GM19468 (cell line): ENCODE measurements around the gene WASF2.
A peak's percentile ranks its signal among the peaks of the same experiment; 100 is the strongest.
"Not testable (repeated sequence)": the region's sequence is repeated elsewhere in the genome, so short reads cannot be mapped to it uniquely, and the experiment has no call there.

ENCODE experiments used
- ATAC-seq: cut with Tn5 transposase; IDR thresholded peaks from one replicate; pipeline ENCODE4 v1.9.1; 2021; ENCODE audit warnings: mild to moderate bottlenecking, moderate library complexity, moderate number of reproducible peaks; ENCODE audit not compliant: unreplicated experiment; ENCODE audit errors: extremely low read depth

The WASF2 gene, protein sequence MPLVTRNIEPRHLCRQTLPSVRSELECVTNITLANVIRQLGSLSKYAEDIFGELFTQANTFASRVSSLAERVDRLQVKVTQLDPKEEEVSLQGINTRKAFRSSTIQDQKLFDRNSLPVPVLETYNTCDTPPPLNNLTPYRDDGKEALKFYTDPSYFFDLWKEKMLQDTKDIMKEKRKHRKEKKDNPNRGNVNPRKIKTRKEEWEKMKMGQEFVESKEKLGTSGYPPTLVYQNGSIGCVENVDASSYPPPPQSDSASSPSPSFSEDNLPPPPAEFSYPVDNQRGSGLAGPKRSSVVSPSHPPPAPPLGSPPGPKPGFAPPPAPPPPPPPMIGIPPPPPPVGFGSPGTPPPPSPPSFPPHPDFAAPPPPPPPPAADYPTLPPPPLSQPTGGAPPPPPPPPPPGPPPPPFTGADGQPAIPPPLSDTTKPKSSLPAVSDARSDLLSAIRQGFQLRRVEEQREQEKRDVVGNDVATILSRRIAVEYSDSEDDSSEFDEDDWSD

DNA sequence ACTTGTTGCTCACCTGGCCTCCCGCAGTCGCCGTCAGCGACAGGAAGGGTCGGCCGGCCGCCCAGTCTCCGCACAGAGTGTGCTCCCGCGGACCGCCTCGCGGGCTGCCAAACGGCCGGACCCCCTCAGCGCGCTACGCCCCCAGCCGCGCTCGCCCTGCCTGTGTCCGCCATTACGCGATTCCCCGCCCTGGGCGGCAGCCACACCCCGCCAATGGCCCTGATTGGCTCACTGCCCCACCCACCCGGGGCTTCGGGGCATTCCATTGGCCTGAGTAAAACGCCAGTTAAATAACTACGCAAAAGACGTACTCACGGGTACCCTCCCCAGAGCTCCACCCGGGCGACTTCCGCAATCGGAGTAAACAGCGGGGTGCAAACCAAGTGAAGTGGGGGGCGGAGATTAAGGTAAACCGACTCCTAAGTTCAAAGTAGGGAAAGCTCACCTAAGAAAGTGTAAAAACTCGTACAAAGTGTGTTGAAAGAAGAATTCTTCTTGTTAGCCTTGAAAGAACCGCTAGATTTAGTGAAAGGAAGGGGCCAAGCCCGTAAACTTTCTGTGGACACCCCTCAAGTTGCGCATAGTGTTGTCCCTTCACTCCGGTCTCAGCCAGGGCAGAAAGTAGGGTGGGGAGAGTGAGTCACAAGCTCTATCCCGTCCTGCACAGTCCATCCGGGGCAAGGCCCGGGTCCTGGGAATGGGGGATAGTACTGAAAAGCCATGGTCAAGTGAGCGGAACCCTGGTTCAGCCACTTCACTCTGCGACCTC, at the start of gene WASF2:
Gene WASF2 (minus strand): TSS at position 195 of the 769 bp plus-strand sequence. CDS start 61,277 bp downstream, outside the sequence.
- ATAC-seq = peak; percentile 55

DNA sequence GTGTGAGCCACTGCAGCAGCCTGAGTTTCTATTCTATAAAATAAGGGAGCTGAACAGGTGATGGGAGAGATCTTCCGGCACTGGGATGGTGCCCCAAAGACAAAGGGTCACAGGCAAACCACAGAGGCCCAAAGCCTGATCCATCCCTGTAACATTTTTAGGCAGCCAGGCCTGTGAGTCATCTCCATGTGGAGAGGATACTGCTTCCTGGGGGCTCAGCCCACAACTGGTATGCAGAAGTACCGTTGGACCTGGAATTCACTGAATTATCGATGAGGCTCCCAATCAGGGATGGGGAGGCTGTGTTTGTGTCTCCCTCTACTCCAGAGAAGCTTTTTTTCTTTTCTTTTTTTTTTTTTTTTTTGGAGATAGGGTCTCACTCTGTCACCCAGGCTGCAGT, 48.8 kb upstream of the WASF2 start:
- no peak for ATAC-seq

DNA sequence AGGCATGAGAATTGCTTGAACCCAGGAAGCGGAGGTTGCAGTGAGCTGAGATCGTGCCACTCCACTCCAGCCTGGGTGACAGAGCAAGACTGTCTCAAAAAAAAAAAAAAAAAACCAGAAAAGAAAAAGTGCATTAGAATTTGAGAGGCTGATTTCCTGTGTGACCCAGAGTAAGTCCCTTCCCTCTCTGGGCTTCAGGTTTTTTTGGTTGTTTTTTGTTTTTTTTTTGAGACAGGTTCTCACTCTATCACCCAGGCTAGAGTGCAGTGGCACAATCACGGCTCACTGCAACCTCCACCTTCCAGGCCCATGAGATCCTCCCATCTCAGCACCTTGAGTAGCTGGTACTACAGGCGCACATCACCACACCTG, 48.3 kb upstream of the WASF2 start:
- ATAC-seq = not testable (repeated sequence)

DNA sequence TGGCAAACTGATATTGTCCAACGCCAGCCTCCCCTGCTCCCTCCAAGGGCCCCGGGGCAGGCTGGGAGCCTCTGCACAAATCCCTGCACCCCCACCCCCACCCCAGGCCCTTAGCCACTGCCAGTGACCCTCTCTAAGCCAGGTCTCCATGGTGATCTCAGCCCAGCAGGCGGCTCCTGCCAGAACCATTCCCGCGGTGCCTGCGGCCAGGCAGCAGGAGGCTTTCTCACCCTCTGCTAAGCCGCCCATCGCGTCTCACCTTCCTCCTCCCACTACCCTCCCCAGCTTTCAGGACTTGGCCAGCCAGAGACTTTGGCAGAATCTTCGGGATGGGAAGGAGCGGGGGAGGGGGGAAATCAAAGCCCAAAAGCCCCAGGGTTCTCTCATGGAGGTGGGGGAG, 46.8 kb upstream of the WASF2 start:
- no peak for ATAC-seq

DNA sequence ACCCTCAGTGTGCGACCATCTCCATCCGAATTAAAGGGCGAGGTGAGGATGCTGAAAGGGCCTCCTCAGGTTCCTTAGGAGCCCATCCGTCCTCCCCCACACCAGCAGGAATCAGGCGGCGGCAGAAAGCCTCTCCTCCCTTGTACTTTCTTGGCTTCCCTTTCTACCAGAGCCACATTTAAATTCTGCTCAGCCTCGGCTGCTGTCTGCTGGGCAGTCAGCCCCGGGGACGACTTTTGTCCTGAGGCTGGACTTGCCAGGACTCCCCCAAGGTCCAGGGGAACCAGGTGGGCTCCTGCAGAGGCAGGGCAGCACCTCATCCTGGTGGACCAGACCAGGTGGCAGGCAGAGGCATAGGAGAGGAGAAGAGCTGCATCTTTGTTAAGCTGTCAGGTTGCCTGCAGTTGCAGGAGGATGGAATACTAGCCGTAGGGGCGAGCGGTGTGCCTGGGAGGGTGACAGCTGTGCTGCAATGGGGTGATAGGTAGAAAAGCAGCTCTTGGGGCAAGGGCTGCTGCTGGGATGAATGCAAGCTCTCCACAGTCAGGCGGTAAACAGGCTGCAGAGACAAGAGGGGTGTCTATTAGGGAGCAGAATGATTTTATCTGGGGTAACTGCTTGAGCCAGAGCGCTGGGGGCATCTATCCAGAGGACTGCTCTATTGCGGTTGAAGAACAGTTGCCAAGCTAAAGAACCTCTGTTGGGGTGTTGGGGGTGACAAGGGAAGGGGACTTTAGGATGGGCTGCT, 46.2 kb upstream of the WASF2 start:
- no peak for ATAC-seq

GRCh38 chr1:27535386-27535785, 45.4 kb upstream of the WASF2 start:
- no peak for ATAC-seq

- ATAC-seq = no peak
Observed at GRCh38 chr1:27531959-27532685, 42.2 kb upstream of the WASF2 start.

- no peak for ATAC-seq
Observed at GRCh38 chr1:27530192-27530591, 40.2 kb upstream of the WASF2 start.

- ATAC-seq = no peak
Observed at GRCh38 chr1:27529704-27530018, 39.7 kb upstream of the WASF2 start.

- no peak for ATAC-seq
Observed at GRCh38 chr1:27528818-27529703, 39.1 kb upstream of the WASF2 start.

- ATAC-seq = peak; percentile 20
Observed at GRCh38 chr1:27527890-27528817, 38.2 kb upstream of the WASF2 start.

DNA sequence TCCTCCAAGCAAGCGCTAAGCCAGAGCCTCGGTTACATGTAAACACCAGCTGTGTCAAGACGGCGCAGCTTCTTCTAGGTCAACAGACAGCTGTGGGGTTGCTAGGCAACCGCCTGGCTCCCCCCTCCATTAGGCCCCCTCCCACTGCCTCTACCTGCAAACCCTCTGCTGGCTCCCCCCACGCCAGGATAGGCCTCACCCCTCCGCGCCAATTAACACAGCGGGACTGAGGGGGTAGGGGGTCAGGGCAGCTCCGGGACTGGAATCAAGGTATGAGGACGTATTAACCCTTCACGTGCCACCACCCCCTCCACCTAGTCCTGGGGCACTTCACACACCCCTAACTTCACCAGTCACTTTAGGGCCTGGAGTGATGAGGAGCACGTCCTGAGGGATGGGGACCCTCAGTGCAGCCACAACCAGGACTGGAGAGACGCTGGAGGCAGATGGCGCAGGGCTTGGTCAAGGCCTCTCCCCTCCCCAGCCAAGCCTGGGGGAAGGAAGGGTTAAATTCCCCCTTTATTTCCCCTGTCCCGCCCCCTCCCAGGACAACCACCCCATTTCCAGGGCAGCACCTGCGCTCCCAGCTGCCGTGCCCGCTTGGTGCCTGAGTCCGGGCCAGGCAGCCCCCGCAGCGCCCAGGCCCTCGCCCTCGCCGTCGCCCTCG, 37.4 kb upstream of the WASF2 start:
- no peak for ATAC-seq

DNA sequence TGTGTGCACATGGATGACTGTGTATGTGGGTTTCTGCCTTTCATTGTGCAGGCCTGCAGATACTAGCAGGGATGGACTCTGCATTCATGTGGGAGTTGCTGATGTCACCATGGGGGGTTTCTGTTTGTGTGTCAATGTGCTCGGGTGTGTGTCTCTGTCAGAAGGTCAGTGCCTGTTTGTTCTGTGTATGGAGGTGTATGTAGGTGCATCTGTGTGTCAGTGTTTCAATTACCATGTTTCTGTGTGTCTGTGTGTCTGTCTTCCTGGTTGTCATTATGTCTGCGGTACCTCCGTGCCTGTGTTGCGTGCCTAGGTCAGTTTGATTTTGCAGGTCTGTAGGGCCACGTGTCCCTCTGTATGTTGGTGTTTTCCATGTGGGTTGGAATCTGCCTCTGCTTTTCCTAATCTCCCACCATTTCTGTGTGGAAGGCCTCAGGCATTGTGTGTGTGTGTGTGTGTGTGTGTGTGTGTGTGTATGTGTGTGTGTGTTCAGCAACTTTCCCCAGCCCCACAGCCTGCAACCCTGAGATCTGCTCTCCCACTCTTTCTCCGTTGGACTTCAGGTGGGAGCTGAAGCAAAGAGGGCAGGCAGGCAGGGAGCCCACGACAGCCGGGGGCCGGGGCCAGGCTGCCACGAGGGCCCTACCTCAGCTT, 36.7 kb upstream of the WASF2 start:
- no peak for ATAC-seq

DNA sequence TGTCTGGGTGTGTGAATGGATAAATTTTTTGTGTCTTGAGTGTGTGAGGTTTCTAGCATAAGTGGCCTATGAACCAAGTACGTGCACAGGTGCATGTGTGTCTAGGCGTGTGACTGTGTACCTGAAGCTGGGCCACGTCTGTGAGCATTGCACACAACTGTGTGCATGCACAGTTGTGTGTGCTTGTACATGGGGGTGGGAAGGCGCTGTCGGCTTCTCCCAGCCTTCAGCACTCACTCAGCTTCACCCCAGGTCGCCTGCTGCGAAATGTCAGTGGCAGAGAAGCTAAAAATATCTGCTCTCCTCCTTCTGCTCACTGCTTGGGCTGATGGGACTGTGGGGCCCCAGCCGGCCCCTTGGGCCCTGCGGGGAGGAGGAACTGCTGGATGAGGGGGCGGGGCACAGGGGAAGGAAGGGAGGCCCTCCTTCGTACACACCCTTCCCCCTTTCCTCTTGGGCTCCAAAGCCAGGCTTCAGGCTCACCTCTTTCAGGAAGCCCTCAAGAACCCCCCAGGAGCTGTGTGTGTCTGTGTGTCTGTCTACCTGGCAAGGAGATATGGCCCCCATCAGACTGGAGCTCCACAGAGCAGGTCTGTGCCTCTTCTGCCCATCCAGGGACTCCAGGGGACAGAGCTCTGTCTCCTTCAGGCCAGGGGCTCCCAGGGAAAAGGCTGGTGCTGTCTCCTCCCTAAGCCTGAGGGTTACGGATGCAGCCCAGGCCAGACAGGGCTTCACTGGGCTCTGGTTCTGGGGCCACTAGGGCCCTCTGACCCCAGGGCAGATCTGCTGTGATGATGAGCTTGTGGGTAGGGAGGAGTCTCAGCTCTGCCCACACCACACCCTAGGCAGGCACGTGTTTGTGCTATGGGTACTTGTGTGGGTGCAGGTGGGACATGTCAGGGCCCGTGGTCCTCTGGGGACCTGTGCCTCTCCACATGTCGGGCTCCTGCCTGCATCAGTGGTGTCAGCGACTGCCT, 35.6 kb upstream of the WASF2 start:
- no peak for ATAC-seq

DNA sequence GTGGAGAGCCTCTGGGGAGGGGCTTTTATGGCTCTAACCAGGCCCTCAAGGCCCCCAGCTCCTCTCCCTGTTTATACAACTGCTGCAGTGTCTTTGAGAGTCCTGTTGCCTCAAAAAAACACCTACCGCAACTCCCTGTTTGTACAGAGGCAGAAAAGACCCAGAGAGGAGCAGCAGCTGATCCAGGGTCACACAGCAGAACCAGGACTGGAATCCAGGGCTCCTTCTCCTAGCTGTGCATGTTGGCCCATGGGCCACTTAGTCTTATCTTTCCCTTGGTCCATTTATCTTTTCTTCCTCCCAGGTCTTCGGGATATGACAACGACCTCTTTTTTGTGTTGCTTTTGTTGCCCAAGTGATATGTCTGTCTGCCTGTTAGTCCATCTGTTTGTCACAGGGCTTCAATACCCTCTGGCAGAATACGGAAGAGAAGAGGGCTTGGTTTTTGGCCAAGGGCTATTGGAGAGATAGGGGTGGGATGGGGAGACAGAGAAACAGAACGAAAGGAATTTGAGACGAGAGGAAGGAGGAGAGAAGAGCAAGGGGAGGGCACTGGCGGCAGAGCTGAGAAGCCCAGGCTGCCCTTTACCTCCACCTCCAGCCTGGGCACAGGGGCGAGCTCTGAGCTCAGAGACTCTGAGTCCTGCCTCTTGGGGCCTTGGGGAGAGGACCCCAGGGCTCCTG, 33.5 kb upstream of the WASF2 start:
- ATAC-seq = no peak
